Activated CD8-positive, alpha-beta memory T cell treated with anti-CD3 and anti-CD28 coated beads for 1 hour (primary cell): Measurements from ENCODE around the gene BCL7A.
"Not testable (repeated sequence)": the region's sequence is repeated elsewhere in the genome, so short reads cannot be mapped to it uniquely, and the experiment has no call there.

ENCODE experiments used
- DNase-seq, 2 donors: peaks; one replicate each; pipeline ENCODE4 v3.0.0-alpha.2; 2020; ENCODE audit warnings: low read depth in 1 of 2; ENCODE audit errors: extremely low read depth in 1 of 2

BCL7A gene

GRCh38 chr12:122021822-122022392 is at the start of gene BCL7A:
BCL7A (plus strand) TSS chr12:122021884; CDS start chr12:122022092, 208 bp downstream.
- DNase-seq: peak; percentile 12 to 20

- DNase-seq: no peak
These were observed 47.4 kb upstream of the BCL7A start for GRCh38 chr12:121974026-121974985.

GRCh38 chr12:121975021-121975420 is 46.7 kb upstream of the BCL7A start:
- DNase-seq: no peak

- DNase-seq: no peak
These were observed 44.7 kb upstream of the BCL7A start for GRCh38 chr12:121976950-121977349.

- DNase-seq: no peak
These were observed 41.3 kb upstream of the BCL7A start for GRCh38 chr12:121980191-121980891.

GRCh38 chr12:121980892-121981272 is 40.8 kb upstream of the BCL7A start:
- no peak for DNase-seq

- no peak for DNase-seq
These were observed 40.2 kb upstream of the BCL7A start for GRCh38 chr12:121981456-121981855.

GRCh38 chr12:121982950-121983349 is 38.7 kb upstream of the BCL7A start:
- no peak for DNase-seq

- DNase-seq: no peak
These were observed 38.0 kb upstream of the BCL7A start for GRCh38 chr12:121983536-121984210.

- no peak for DNase-seq
These were observed 35.0 kb upstream of the BCL7A start for GRCh38 chr12:121986489-121987245.

- not testable (repeated sequence) for DNase-seq
These were observed 33.2 kb upstream of the BCL7A start for GRCh38 chr12:121988519-121988918.

GRCh38 chr12:121989276-121990113 is 32.2 kb upstream of the BCL7A start:
- no peak for DNase-seq

GRCh38 chr12:121990114-121990647 is 31.5 kb upstream of the BCL7A start:
- no peak for DNase-seq

GRCh38 chr12:121990692-121991603 is 30.7 kb upstream of the BCL7A start:
- DNase-seq: no peak

- DNase-seq: peak in 1 of 2 donors; percentile 8
These were observed 29.4 kb upstream of the BCL7A start for GRCh38 chr12:121992059-121992879.

GRCh38 chr12:121996050-121996944 is 25.4 kb upstream of the BCL7A start:
- no peak for DNase-seq
